ENCODE data around the gene NAA10. TPM values are rescaled to one million over a fixed set of nuclear protein-coding genes. Genes with fewer than 3 reads are reported as not detected.

Gene NAA10
- total RNA-seq, 1 experiment from 2014 or later = 124 TPM

- H3K9me2 ChIP-seq (ENCODE audit: insufficient read depth) = no peaks in the 10 kb centered on the region
- no peak for TF ChIP-seq JUND (IDR thresholded peaks at IDR 0.05)
- TF ChIP-seq POLR2A (IDR thresholded peaks at IDR 0.05; ENCODE audit: borderline replicate concordance, extremely low read depth, insufficient read depth, insufficient read length) = no peak
- TF ChIP-seq TCF7L2 (IDR thresholded peaks at IDR 0.05; ENCODE audit: borderline replicate concordance, extremely low read depth, insufficient read depth, insufficient read length) = no peak
- no peak for TF ChIP-seq SP1 (IDR thresholded peaks at IDR 0.05; ENCODE audit: low read depth)
- no peak for TF ChIP-seq SIN3A (IDR thresholded peaks at IDR 0.05; ENCODE audit: low read depth)
- TF ChIP-seq ZNF274 (IDR thresholded peaks at IDR 0.05; ENCODE audit: low read depth, low read length) = no peak
- no peak for TF ChIP-seq ELF1 (IDR thresholded peaks at IDR 0.05; ENCODE audit: borderline replicate concordance, low read depth)
- no peak for TF ChIP-seq EGR1 (IDR thresholded peaks at IDR 0.05; ENCODE audit: low read depth)
- TF ChIP-seq, protein P1, sequence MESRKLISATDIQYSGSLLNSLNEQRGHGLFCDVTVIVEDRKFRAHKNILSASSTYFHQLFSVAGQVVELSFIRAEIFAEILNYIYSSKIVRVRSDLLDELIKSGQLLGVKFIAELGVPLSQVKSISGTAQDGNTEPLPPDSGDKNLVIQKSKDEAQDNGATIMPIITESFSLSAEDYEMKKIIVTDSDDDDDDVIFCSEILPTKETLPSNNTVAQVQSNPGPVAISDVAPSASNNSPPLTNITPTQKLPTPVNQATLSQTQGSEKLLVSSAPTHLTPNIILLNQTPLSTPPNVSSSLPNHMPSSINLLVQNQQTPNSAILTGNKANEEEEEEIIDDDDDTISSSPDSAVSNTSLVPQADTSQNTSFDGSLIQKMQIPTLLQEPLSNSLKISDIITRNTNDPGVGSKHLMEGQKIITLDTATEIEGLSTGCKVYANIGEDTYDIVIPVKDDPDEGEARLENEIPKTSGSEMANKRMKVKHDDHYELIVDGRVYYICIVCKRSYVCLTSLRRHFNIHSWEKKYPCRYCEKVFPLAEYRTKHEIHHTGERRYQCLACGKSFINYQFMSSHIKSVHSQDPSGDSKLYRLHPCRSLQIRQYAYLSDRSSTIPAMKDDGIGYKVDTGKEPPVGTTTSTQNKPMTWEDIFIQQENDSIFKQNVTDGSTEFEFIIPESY (IDR thresholded peaks at IDR 0.05; ENCODE audit: extremely low read depth, insufficient replicate concordance, low read length) = no peak
- TF ChIP-seq FOSL1 (IDR thresholded peaks at IDR 0.05; ENCODE audit: low read depth) = no peak
- no peak for TF ChIP-seq CBX3 (IDR thresholded peaks at IDR 0.05; ENCODE audit: low read depth)
- no peak for TF ChIP-seq YY1 (IDR thresholded peaks at IDR 0.05; ENCODE audit: extremely low read depth, insufficient replicate concordance, low read depth, low read length)
- TF ChIP-seq CTCF (IDR thresholded peaks at IDR 0.05 in 2 of 3, conservative IDR thresholded peaks at IDR 0.05 in 1 of 3; ENCODE audit: borderline replicate concordance in 1 of 3, insufficient read depth in 1 of 3, low read depth in 2 of 3, low read length in 2 of 3) = no peak
- TF ChIP-seq MAX (IDR thresholded peaks at IDR 0.05) = no peak
- TF ChIP-seq EZH2 (IDR thresholded peaks at IDR 0.05) = no peak
- TF ChIP-seq SRF (IDR thresholded peaks at IDR 0.05; ENCODE audit: low read depth) = no peak
- TF ChIP-seq, protein P2, sequence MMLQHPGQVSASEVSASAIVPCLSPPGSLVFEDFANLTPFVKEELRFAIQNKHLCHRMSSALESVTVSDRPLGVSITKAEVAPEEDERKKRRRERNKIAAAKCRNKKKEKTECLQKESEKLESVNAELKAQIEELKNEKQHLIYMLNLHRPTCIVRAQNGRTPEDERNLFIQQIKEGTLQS (IDR thresholded peaks at IDR 0.05) = no peak
- ChIA-PET POLR2A (interaction anchor here (0.8 to 1.9 kb wide), 4 partner anchors 11 to 152 kb away, joined by 3 to 6 read pairs (median 3); partner anchors contain the start of genes IDH3G, NAA10 and SSR4), RAD21 (ENCODE audit: low non-redundant PET in 1 of 2, low total read pairs in 2 of 2, uncharacterized antibody in 2 of 2, unreplicated experiment in 2 of 2) (no interaction called here), CTCF (interaction anchor here (0.9 to 1.2 kb wide), 6 partner anchors 8 to 392 kb away, joined by 3 to 12 read pairs (median 6); partner anchors contain the start of genes ARHGAP4, NAA10 and PLXNB3)
- H2AFZ ChIP-seq (ENCODE audit: low read depth, low read length, poor library complexity, severe bottlenecking) = no peak overlapping the region
- H3K9ac ChIP-seq (ENCODE audit: low read length) = no peak overlapping the region
- ATAC-seq = no peak
- DNase-seq (ENCODE audit: low read depth, low spot score) = no peak
- no peak overlapping the region for H3K27ac ChIP-seq (ENCODE audit: low read depth, low read length)
- H3K4me1 ChIP-seq (ENCODE audit: control insufficient read depth in 1 of 2, insufficient read depth in 2 of 2, low read length in 2 of 2) = no peaks in the 10 kb centered on the region; a peak in 1 of 4 replicates
- H3K36me3 ChIP-seq (ENCODE audit: control insufficient read depth in 1 of 2, insufficient read depth in 2 of 2, low read length in 2 of 2) = peaks cover 0 to 6% of the 10 kb centered on the region in 2 experiments; a peak in 1 of 4 replicates
- no peaks in the 10 kb centered on the region for H3K9me3 ChIP-seq (ENCODE audit: control insufficient read depth in 1 of 2, insufficient read depth in 1 of 2, low read depth in 1 of 2, low read length in 2 of 2)
- intact Hi-C loops (cut with micrococcal nuclease) = no loop called here
- H3K4me2 ChIP-seq (ENCODE audit: low read length) = no peak overlapping the region
- BruUV-seq (replicated peaks) = no TSS peak
- H3K79me2 ChIP-seq (ENCODE audit: insufficient read depth, low read length) = no peaks in the 10 kb centered on the region
- H3K4me3 ChIP-seq (replicated peaks in 1 of 2; ENCODE audit: low read depth in 1 of 2, low read length in 2 of 2) = no peak overlapping the region
- no peaks in the 10 kb centered on the region for H4K20me1 ChIP-seq (ENCODE audit: insufficient read depth)
- no peaks in the 10 kb centered on the region for H3K27me3 ChIP-seq (ENCODE audit: insufficient read depth, low read length)
Observed at GRCh38 chrX:153945956-153946943, 11.4 kb upstream of the NAA10 start.
